Smooth muscle cell (in vitro differentiated cells): ENCODE data around the gene BCAM. TPM values are rescaled to one million over a fixed set of nuclear protein-coding genes. Genes with fewer than 3 reads are reported as not detected.

ENCODE experiments used
- DNase-seq: peaks from one replicate; lab custom pipeline; 2025; ENCODE audit not compliant: unreplicated experiment; lab: John Stamatoyannopoulos, UW
- H2AFZ ChIP-seq: fragments of 200-600 bp; sonication (generic); 2 replicates; pipeline ENCODE4 v1.6.0; 2016; ENCODE audit warnings: antibody characterized with exemption, low read depth, mild to moderate bottlenecking
- H3F3A ChIP-seq: fragments of 200-600 bp; sonication (generic); 2 replicates; pipeline ENCODE4 v1.6.0; 2017; ENCODE audit warnings: antibody characterized with exemption, low read depth
- H3K27ac ChIP-seq: fragments of 200-600 bp; sonication (generic); 2 replicates; pipeline ENCODE4 v1.5.1; 2016; ENCODE audit warnings: low read depth, mild to moderate bottlenecking
- H3K27me3 ChIP-seq: fragments of 200-600 bp; sonication (generic); 2 replicates; pipeline ENCODE4 v1.6.1; 2016; ENCODE audit warnings: low read depth, mild to moderate bottlenecking
- H3K36me3 ChIP-seq: fragments of 200-600 bp; sonication (generic); 2 replicates; pipeline ENCODE4 v1.5.1; 2016; ENCODE audit warnings: low read depth
- H3K4me1 ChIP-seq: fragments of 200-600 bp; sonication (generic); 2 replicates; pipeline ENCODE4 v1.5.1; 2016; ENCODE audit warnings: low read depth
- H3K4me2 ChIP-seq: fragments of 200-600 bp; sonication (generic); 2 replicates; pipeline ENCODE4 v1.6.0; 2016; ENCODE audit warnings: mild to moderate bottlenecking
- H3K4me3 ChIP-seq: fragments of 200-600 bp; sonication (generic); 2 replicates; pipeline ENCODE4 v1.5.1; 2016; ENCODE audit warnings: mild to moderate bottlenecking
- H3K79me2 ChIP-seq: fragments of 200-600 bp; sonication (generic); 2 replicates; pipeline ENCODE4 v1.6.0; 2016; ENCODE audit warnings: low read depth, mild to moderate bottlenecking
- H3K9ac ChIP-seq: fragments of 200-600 bp; sonication (generic); 2 replicates; pipeline ENCODE4 v1.6.0; 2016; ENCODE audit warnings: low read depth
- H3K9me3 ChIP-seq: fragments of 200-600 bp; sonication (generic); replicated peaks from 2 replicates; pipeline ENCODE4 v1.5.1; 2016; ENCODE audit warnings: low read depth
- H4K20me1 ChIP-seq: fragments of 200-600 bp; sonication (generic); 2 replicates; pipeline ENCODE4 v1.6.0; 2016; ENCODE audit warnings: low read depth
- CTCF ChIP-seq: fragments of 200-600 bp; sonication (generic); IDR thresholded peaks from 2 replicates; pipeline ENCODE4 v1.5.1; 2017; ENCODE audit warnings: borderline replicate concordance, mild to moderate bottlenecking, antibody characterized with exemption; ENCODE audit not compliant: insufficient read depth, poor library complexity, severe bottlenecking
- WGBS: methylation state at CpG from one replicate; pipeline ENCODE4 v1.1.7; 2016; ENCODE audit warnings: low lambda C conversion rate; 5-methylcytosine and 5-hydroxymethylcytosine counted together
- polyA plus RNA-seq: library from polyadenylated mRNA; unstranded; fragments of >200 nt; fragmentation: Nextera tagmentation; extraction: Ambion mirVana; gene quantifications from 2 replicates; pipeline ENCODE4 v1.2.1, GENCODE V29; 2016
- total RNA-seq: library from RNA; depleted of rRNA; stranded (reverse); fragments of >200 nt; gene quantifications from 2 replicates; pipeline ENCODE4 v1.2.3, GENCODE V29; 2014

The BCAM gene
- total and polyA plus RNA-seq, 2 experiments from 2014 or later: 1.5 to 5.0 TPM

- Histone ChIP-seq H2AFZ (no peak overlapping the region), H3K27me3 (no peaks in the 10 kb centered on the region), H3K79me2 (no peaks in the 10 kb centered on the region), H3K9ac (no peak overlapping the region), H3K36me3 (no peaks in the 10 kb centered on the region), H4K20me1 (no peaks in the 10 kb centered on the region), H3K4me2 (no peak overlapping the region), H3K9me3 (no peaks in the 10 kb centered on the region), H3F3A (no peaks in the 10 kb centered on the region), H3K27ac (no peak overlapping the region), H3K4me1 (peaks cover under 1% of the 10 kb centered on the region), H3K4me3 (no peak overlapping the region)
- no peak for TF ChIP-seq CTCF
- WGBS: 95% methylated on average over 17 of the region's 17 CpGs
- DNase-seq: no peak
Observed at GRCh38 chr19:44814517-44814916, 5.6 kb downstream of the BCAM start.

GRCh38 chr19:44816301-44816700 is 7.4 kb downstream of the BCAM start:
- DNase-seq: no peak
- Histone ChIP-seq H3K4me1 (no peaks in the 10 kb centered on the region), H3K4me3 (no peak overlapping the region), H3K9me3 (no peaks in the 10 kb centered on the region), H3K9ac (no peak overlapping the region), H2AFZ (no peak overlapping the region), H4K20me1 (no peaks in the 10 kb centered on the region), H3F3A (no peaks in the 10 kb centered on the region), H3K79me2 (no peaks in the 10 kb centered on the region), H3K36me3 (no peaks in the 10 kb centered on the region), H3K27me3 (no peaks in the 10 kb centered on the region), H3K4me2 (no peak overlapping the region), H3K27ac (no peak overlapping the region)
- 94% methylated on average over 2 of the region's 2 CpGs for WGBS
- TF ChIP-seq CTCF: no peak

DNA sequence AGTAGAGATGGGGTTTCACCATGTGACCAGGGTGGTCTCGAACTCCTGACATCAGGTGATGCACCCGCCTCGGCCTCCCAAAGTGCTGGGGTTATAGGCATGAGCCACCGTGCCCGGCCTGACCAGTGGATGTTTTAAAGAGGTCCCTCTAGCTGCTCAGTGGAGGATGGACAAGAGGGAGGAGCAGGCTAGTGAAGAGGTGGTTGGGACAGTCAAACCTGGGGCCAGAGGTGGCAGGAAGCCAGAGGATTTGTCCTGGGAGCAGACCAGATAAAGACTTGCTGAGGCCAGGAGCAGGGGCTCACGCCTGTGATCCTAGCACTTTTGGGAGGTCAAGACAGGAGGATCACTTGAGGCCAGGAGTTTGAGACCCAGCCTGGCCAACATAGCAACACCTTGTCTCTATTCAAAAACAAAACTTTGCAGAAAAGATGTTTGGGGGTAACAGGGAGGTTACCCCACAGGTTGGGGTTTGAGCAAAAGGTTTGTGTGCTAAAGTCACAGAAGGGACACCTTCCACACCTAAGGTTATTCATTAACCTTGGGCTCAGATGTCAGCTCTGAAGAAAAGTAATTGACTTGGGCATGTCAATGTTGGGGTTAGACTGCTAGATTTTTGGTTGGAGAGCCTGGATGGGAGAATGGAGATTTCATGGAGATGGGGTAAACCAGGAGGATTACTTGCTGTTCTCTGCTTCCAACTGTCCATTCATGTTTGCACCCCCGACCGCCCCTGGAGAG is 9.0 kb downstream of the BCAM start:
- Histone ChIP-seq H3F3A (no peaks in the 10 kb centered on the region), H3K4me1 (no peaks in the 10 kb centered on the region), H2AFZ (no peak overlapping the region), H3K9me3 (no peaks in the 10 kb centered on the region), H3K4me3 (no peak overlapping the region), H3K4me2 (no peak overlapping the region), H3K27ac (no peak overlapping the region), H4K20me1 (no peaks in the 10 kb centered on the region), H3K79me2 (no peaks in the 10 kb centered on the region), H3K9ac (no peak overlapping the region), H3K36me3 (no peaks in the 10 kb centered on the region), H3K27me3 (no peaks in the 10 kb centered on the region)
- 89% methylated on average over 8 of the region's 8 CpGs for WGBS
- no peak for TF ChIP-seq CTCF
- no peak for DNase-seq

DNA sequence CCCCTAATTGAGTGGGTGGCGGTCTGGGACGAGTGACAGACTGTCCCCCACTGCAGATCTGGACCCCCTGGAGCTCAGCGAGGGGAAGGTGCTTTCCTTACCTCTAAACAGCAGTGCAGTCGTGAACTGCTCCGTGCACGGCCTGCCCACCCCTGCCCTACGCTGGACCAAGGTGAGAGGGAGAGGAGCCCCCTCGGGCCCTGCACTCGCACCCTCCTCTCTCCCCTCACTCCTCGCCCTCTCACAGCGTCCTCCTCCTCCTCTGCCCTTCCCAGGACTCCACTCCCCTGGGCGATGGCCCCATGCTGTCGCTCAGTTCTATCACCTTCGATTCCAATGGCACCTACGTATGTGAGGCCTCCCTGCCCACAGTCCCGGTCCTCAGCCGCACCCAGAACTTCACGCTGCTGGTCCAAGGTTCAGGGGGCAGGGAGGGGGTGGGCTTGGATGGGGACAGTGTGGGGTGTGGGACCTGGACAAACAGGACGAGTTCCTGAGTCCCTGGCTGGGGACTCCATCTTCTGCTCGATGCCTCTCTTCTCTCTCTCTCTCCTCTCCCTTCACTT is 9.6 kb downstream of the BCAM start:
- Histone ChIP-seq H3K4me1 (no peaks in the 10 kb centered on the region), H3K36me3 (no peaks in the 10 kb centered on the region), H4K20me1 (no peaks in the 10 kb centered on the region), H3K79me2 (no peaks in the 10 kb centered on the region), H3K9me3 (no peaks in the 10 kb centered on the region), H3K4me3 (no peak overlapping the region), H3K27me3 (no peaks in the 10 kb centered on the region), H3K9ac (no peak overlapping the region), H2AFZ (no peak overlapping the region), H3K27ac (no peak overlapping the region), H3F3A (no peaks in the 10 kb centered on the region), H3K4me2 (no peak overlapping the region)
- 91% methylated on average over 18 of the region's 20 CpGs for WGBS
- DNase-seq: no peak
- no peak for TF ChIP-seq CTCF
